ENCODE results near the gene FGFR2.

DNA sequence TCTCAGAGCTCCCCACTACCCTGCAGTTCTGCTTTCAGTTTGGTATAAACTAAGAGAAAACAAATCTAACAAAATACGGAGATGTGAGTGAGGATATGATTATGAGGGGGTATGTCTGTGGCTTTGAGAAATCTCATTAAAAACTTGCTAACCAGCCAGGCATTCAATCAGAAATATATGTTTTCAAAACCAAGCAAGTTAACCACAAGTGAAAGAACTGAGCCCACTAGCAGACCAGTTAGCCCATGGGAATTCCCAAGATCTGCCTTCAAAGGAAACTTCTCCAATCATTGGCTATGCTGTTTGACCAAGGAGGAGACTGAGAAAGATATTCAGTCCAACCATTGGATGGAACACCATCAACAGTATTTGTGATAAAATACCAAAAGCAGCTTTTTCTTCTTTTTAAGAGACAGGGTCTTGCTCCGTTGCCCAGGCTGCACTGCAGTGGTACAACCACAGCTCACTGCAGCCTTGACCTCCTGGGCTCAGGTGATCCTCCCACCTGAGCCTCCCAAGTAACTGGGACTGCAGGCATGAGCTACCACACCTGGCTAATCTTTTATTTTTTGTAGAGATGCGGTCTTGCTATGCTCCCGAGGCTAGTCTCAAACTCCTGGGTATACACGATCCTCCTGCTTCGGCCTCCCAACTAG, 41.2 kb downstream of the FGFR2 start:
- TF ChIP-seq, protein P1, sequence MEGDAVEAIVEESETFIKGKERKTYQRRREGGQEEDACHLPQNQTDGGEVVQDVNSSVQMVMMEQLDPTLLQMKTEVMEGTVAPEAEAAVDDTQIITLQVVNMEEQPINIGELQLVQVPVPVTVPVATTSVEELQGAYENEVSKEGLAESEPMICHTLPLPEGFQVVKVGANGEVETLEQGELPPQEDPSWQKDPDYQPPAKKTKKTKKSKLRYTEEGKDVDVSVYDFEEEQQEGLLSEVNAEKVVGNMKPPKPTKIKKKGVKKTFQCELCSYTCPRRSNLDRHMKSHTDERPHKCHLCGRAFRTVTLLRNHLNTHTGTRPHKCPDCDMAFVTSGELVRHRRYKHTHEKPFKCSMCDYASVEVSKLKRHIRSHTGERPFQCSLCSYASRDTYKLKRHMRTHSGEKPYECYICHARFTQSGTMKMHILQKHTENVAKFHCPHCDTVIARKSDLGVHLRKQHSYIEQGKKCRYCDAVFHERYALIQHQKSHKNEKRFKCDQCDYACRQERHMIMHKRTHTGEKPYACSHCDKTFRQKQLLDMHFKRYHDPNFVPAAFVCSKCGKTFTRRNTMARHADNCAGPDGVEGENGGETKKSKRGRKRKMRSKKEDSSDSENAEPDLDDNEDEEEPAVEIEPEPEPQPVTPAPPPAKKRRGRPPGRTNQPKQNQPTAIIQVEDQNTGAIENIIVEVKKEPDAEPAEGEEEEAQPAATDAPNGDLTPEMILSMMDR (IDR thresholded peaks at IDR 0.05): no peak
- no peak for TF ChIP-seq POLR2AphosphoS5 (IDR thresholded peaks at IDR 0.05)

Data from breast epithelium (tissue), 3 donors.